ENCODE results near the gene SHC1. TPM values are rescaled to one million over a fixed set of nuclear protein-coding genes. Genes with fewer than 3 reads are reported as not detected.
A peak's percentile ranks its signal among the peaks of the same experiment; 100 is the strongest.

SHC1 gene
- total RNA-seq, 1 donor from 2014 or later = 155 TPM

GRCh38 chr1:155007251-155007828 is 36.8 kb upstream of the SHC1 start:
- Mint-ChIP-seq H3K27ac (ENCODE audit: unreplicated experiment) (no peak overlapping the region), H3K9me3 (ENCODE audit: unreplicated experiment) (peaks cover 1% of the 10 kb centered on the region), H3K4me1 (ENCODE audit: low read depth, unreplicated experiment) (peaks cover 7% of the 10 kb centered on the region), H3K27me3 (ENCODE audit: unreplicated experiment) (peaks cover 7% of the 10 kb centered on the region), H3K4me3 (ENCODE audit: unreplicated experiment) (no peak overlapping the region), H3K36me3 (ENCODE audit: unreplicated experiment) (no peaks in the 10 kb centered on the region)
- DNase-seq = no peak
- TF ChIP-seq CTCF (IDR thresholded peaks at IDR 0.05; ENCODE audit: partially characterized antibody, unreplicated experiment) = no peak

- no peak for TF ChIP-seq CTCF (IDR thresholded peaks at IDR 0.05; ENCODE audit: partially characterized antibody, unreplicated experiment)
- no peak for DNase-seq
- peaks cover 7% of the 10 kb centered on the region for H3K27me3 Mint-ChIP-seq (ENCODE audit: unreplicated experiment)
- peaks cover 1% of the 10 kb centered on the region for H3K9me3 Mint-ChIP-seq (ENCODE audit: unreplicated experiment)
- H3K4me1 Mint-ChIP-seq (ENCODE audit: low read depth, unreplicated experiment) = peaks cover 6% of the 10 kb centered on the region
- no peak overlapping the region for H3K27ac Mint-ChIP-seq (ENCODE audit: unreplicated experiment)
- no peaks in the 10 kb centered on the region for H3K36me3 Mint-ChIP-seq (ENCODE audit: unreplicated experiment)
- no peak overlapping the region for H3K4me3 Mint-ChIP-seq (ENCODE audit: unreplicated experiment)
These were observed 36.1 kb upstream of the SHC1 start for GRCh38 chr1:155006601-155007101.

- Mint-ChIP-seq H3K27me3 (ENCODE audit: unreplicated experiment) (peaks cover 7% of the 10 kb centered on the region), H3K36me3 (ENCODE audit: unreplicated experiment) (no peaks in the 10 kb centered on the region), H3K27ac (ENCODE audit: unreplicated experiment) (no peak overlapping the region), H3K4me1 (ENCODE audit: low read depth, unreplicated experiment) (peaks cover 6% of the 10 kb centered on the region), H3K4me3 (ENCODE audit: unreplicated experiment) (no peak overlapping the region), H3K9me3 (ENCODE audit: unreplicated experiment) (peaks cover 1% of the 10 kb centered on the region)
- TF ChIP-seq CTCF (IDR thresholded peaks at IDR 0.05; ENCODE audit: partially characterized antibody, unreplicated experiment) = no peak
- no peak for DNase-seq
These were observed 34.8 kb upstream of the SHC1 start for GRCh38 chr1:155005076-155006011.

- peak overlapping the region; percentile 89 for H3K27ac Mint-ChIP-seq (ENCODE audit: unreplicated experiment)
- H3K4me3 Mint-ChIP-seq (ENCODE audit: unreplicated experiment) = peak overlapping the region; percentile 84
- no peak for DNase-seq
- H3K4me1 Mint-ChIP-seq (ENCODE audit: low read depth, unreplicated experiment) = peaks cover 6% of the 10 kb centered on the region
- TF ChIP-seq CTCF (IDR thresholded peaks at IDR 0.05; ENCODE audit: partially characterized antibody, unreplicated experiment) = no peak
- peaks cover 9% of the 10 kb centered on the region for H3K27me3 Mint-ChIP-seq (ENCODE audit: unreplicated experiment)
- H3K9me3 Mint-ChIP-seq (ENCODE audit: unreplicated experiment) = peaks cover 3% of the 10 kb centered on the region
- H3K36me3 Mint-ChIP-seq (ENCODE audit: unreplicated experiment) = no peaks in the 10 kb centered on the region
These were observed 34.0 kb upstream of the SHC1 start for GRCh38 chr1:155004352-155005075.

All from glutamatergic neuron (in vitro differentiated cells).